ENCODE data around the gene SORCS2.

SORCS2 gene

DNA sequence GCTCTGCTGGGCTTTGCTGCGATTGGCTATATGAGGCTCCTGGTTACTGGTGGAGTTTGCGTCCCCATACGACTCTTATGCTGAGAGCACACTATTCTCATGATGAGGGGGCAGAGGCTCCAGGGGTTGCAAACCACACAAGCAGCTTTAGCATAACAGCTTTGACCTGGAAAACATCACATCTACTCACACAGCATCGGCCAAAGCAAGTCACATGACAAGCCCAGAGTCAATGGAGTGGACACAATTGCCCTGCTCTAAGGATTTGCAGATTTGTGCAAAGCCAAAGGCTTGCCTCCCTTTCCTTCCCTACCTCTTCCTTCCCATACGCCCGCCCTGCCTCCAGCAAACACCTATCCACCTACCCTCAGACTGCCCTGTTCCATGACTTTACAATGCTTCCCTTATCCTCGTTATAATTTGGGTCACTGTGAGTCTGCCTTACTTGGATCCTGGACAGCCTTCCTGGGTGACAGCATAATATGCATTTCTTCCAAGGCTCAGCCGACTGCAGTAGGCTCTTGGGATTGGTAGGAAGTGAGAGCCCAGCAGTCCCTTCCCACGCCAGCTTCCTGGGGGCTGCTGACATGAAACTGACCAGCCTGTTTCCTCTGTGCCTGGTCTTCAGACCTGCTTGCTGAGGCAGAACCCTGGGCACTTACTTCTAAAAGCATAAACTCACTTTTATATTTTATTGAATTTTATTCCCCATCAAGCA lies 450.6 kb downstream of the SORCS2 start:
- no peak for DNase-seq (ENCODE audit: low read depth in 1 of 2, low spot score in 1 of 2)

DNA sequence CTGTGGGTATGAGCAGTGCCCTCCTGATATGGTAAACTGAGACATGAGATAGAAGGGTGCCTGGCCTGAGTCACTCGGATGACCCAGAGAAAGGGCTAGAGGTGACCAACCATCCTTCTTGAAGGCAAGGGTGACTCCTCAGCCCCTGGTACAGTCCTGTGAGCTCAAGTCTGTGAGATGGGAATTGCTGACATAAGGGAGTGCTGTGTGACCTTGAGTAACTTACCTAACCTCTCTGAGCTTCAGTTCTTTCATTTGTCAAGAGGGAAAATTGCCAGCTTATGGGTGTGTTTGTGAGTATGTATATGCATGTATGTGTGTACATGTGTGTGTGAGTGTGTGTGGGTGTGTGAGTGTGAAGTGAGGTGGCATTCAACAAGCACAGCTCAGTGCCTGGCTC lies 452.8 kb downstream of the SORCS2 start:
- no peak for DNase-seq (ENCODE audit: low read depth in 1 of 2, low spot score in 1 of 2)

DNA sequence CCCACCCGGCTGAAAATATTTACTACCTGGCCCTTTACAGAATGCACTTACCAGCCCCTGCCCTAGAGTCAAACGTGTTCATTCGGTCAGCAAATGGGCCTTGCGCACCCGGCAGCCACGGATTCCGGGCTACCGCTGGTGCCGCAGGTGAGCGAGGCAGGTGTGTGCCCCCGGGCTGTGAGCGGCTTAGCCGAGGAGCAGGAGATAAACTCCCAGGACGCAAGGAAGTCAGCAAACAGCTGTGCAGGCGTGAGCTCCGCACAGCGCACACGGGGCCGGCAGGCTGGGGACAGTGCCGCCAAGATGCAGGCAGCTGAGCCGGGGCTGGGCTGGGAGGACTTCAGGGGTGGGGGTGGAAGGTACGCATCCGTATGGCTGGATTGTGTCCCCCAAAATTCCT lies 453.6 kb downstream of the SORCS2 start:
- no peak for DNase-seq (ENCODE audit: low read depth in 1 of 2, low spot score in 1 of 2)

DNA sequence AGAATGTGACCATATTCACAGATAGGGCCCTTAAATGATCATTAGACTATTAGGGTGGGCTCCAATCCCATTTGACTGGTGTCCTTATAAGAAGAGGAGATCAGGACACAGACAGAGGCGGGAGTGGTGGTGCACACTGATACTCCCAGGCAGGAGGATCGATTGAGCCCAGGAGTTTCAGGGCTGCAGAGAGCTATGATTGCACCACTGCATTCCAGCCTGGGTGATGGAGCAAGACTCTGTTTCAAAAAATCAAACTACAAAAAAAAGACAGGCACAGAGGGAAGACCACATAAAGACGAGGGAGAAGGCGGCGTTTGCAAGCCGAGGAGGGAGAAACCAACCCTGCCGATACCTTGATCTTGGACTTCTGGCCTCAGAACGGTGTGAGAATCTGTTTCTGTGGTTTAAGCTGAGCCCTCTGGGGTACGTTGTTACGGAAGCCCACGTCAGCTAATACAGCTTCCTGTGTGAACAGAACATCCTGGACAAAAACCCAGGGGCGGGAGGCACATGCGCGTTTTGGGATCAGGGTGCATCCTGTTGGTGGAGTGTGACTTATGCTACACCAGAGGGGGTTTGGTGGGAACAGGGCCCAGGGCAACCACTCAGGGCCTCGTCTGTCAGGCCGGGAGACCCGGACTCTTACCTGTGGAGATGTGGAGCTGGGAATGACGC lies 454.2 kb downstream of the SORCS2 start:
- no peak for DNase-seq (ENCODE audit: low read depth in 1 of 2, low spot score in 1 of 2)

DNA sequence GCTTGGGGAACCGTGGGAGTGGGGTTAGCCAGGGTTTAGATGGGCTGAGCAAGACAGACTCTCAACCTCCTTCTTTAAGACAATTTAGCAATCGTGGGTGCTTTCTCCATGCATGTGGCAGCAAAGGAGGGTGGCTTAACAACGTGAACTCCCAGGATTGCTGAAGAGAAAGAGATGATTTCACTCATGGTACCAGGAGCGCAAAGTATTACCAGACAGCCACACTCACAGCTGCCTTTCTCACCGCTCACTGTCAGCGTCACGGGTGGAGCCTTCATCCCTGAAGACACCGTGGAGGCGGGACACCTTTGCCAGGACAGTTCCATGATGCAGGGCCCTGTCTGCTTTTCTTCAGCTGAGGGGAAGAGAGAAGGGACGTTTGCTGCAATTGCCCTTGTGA lies 454.8 kb downstream of the SORCS2 start:
- DNase-seq (ENCODE audit: low read depth in 1 of 2, low spot score in 1 of 2): no peak

DNA sequence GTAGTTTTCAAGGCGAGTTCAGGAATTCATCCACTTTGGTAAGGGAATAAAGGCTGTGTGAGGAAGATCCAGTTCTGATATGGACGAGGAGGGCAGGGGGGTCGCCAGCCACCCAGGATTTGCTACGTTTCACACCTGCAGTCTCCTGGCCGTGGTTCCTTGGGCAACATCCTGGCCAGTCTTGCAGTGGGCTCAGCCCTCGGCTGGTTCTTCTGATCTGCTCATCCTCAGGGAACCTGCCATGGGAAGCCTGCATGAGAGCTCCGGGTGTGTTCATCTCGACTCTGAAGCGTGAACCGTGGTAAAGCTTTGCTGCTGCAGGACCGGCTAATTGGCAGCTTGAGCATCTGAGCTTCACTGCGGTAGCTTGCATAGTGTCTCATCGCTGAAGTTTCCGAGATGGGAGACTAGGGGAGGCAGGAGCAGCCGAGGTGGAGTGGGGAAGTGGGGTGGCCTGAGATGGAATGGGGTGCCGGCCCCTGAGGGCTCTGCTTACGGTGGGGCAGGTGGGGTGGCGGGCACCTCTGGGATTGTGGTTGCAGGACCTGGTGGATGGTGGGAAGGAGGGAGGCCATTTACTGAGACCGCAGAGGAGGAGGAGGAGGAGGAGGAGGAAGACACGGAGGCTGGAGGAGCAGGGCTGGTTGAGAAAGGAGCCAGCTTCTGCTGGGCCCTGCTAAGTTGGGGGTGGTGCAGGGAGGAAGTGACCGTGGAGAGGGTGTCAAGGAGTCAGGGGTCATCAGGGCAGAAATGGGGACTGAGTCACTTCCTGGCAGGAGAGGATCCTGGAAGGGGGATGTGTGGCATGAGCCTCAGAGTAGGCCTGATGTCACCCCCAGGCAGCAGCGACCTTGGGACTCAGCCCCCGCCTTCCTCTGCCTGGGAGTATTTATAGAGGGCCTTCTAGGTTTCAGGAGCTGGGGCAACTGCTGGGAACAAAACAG lies 455.5 kb downstream of the SORCS2 start:
- DNase-seq (ENCODE audit: low read depth in 1 of 2, low spot score in 1 of 2): no peak

DNA sequence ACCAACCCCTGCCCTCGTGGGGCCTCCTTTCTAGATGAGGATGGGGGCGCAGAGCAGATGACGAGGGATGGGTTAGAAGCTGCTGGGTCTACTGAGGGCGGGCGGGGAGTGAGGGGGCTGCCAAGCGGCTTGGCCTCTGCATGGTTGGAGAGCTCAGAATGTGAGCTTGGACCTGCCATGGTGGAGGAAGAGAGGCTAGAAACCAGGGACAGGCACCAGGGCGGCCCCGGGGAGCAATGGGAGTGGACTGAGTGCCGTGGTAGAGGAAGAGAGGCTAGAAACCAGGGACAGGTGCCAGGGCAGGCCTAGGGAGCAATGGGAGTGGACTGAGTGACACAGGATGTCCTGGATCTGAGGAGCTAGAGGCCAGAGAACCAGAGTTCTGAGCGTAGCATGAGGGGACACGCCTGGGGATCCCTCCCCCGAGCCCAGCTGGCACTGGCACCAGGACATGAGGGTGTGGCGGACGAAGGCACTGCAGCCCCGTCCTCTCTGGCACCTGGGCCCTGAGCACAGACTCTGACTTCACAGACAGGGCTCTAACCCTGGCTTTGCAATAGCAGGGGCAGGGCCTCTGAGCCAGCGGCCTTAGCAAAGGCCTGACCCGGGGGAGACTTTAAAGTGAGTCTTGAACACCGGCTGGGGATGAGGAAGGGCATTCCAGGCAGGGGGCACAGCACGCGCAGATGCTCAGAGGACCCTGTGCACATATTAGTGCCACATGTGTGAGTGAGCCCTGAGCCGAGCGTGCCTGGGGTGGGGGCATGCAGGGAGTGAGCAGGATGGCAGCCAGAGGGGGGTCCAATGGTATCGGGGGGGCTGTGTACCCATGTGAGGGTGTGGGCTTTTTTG lies 456.4 kb downstream of the SORCS2 start:
- DNase-seq (ENCODE audit: low read depth in 1 of 2, low spot score in 1 of 2): no peak

DNA sequence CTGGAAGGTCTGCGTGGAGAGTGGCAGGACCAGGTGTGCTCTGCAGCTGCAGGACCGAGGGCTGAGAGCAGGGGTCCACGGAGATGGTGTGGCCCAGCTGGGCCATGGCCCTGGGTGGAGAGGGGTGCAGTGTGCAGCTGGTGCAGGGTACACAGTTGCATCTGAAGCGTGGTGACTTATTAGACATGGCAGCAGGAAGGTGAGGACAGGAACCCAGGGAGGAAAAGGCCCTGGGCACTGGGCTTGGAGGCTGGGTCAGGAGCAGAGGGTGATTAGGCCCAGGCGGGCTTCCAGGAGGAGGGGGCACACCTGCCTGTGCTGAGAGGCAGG lies 457.0 kb downstream of the SORCS2 start:
- DNase-seq (ENCODE audit: low read depth in 1 of 2, low spot score in 1 of 2): no peak

DNA sequence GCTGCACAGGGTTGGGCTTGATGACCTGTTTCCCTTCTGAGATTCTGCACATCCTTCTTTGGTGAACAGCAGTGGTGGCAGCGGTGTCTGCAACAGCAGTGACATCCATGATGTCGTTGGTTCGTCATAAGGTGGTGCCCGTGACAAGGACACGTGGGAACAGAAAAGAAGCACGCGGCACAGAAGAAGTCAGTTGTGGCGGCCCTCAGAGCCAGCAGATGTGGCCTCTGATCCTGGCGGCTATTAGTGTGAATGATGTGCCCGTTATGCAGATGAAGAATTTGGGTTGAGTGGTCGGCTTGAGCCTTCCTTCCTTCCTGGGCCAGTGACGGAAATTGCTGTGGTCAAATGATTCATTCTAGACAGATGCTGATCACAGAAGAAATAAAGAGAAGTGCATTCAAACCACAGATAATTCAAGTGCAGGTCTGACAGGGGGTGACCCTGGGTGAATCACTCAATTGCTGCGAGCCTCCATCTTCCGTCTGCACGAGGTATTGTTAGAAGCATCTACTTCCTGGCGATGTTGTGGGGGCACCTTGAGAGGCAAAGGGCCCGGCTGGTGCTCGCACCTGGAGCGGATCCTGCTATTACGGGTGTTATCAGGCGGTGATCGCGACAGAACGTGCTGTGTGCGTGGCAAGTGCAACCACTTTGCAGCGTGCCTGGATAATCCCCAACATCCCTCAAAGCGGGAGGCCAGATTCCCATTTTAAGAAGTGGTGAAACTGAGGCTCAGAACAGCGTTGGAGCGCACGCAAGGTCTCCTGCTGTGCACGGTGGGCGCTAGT lies 457.6 kb downstream of the SORCS2 start:
- peak in 1 of 2 donors; percentile 8 for DNase-seq (ENCODE audit: low read depth in 1 of 2, low spot score in 1 of 2)

DNA sequence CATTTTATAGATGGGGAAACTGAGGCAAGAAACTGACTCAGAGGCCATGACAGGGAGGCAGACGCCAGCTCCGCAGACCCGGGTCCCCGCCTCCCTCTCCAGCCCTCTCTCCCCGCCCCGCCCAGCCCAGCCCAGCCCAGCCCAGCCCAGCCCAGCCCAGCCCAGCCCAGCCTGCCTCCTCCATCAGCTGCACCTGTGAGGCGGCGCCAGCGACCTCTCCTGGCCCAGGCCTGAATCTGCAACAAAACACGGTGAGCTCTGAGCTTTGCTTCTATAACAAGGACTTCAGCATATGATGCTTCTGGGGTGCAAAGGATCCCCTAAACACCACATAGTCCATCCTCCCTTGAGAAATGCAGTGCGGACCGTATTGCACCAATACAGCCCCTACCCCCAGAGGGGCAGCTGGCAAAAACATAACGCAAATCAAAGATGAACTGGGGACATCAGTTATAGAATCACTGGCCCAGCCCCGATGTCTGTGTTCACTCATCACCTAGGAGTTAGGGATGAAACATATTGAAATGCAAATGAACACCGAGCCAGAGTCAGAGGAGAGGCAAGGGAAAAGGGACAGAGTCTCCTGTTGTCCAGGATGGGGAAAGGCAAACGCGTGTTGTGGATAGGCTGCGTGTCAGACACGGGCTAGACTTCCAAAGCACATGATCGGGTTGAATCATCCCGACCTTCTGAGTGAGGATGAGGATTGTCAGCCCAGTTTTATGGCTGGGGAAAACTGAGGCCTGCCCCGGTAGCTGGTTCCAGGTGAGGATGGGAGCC lies 458.5 kb downstream of the SORCS2 start:
- no peak for DNase-seq (ENCODE audit: low read depth in 1 of 2, low spot score in 1 of 2)

DNA sequence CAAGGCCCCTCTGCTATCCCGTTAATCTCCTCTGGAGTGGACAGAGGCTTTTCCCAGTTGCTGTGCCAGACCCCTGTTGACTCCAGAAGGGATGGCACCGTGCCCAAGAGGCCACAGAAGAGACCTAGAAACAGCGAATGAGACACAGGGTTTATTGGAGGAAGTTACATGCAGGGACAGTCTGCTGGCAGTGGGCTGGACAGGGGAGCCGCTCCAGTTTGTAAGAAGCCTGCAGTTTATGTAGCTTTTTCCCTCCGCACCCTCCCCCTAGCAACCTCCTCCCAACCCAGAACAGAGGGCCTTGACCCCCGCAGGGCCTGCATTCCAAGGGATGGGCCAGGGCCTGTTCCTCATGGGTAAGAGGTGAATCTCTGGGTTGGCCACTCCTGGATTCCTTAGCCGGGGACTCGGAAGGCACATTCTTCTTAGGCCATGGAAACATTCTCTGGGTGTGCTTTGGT lies 459.2 kb downstream of the SORCS2 start:
- no peak for DNase-seq (ENCODE audit: low read depth in 1 of 2, low spot score in 1 of 2)

DNA sequence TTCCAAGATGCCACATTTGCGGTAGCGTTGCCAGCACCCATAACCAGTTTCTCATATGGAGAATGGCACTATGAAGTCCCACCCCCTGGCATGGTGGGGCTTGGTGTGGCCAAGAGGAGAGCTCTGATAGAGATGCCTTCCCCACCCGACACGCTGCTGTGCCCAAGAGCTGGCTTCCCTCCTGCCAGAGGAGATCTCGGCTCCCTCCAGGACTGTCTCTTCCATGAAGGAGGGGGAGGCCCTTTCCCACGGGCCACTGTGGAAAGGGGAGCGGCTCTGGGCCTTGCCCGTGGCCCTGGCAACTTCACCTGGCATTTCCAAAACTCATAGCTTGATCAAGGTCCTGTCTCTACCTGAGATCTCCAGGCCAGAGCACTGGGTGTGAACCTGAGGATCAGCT lies 459.7 kb downstream of the SORCS2 start:
- DNase-seq (ENCODE audit: low read depth in 1 of 2, low spot score in 1 of 2): no peak

DNA sequence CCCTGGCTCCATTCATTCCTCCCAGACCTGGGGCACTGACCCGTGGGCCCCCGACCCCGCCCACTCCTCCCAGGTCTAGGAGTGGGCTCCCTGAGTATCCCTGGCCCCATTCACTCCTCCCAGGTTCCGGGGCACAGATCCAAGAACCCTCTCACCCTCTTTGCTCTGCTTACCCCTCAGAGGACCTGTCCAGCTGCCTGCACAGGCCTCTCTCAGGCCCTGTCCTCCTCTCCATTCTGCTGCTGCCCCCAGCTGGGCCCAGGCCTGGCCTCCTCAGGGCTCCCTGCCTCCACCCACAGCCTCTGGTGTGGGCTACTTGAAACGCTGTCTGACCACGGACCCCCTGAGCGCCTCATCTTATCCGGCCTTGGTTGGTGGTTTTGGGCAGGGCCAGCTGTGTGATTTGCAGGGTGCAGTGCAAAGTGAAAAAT lies 460.1 kb downstream of the SORCS2 start:
- DNase-seq (ENCODE audit: low read depth in 1 of 2, low spot score in 1 of 2): no peak

DNA sequence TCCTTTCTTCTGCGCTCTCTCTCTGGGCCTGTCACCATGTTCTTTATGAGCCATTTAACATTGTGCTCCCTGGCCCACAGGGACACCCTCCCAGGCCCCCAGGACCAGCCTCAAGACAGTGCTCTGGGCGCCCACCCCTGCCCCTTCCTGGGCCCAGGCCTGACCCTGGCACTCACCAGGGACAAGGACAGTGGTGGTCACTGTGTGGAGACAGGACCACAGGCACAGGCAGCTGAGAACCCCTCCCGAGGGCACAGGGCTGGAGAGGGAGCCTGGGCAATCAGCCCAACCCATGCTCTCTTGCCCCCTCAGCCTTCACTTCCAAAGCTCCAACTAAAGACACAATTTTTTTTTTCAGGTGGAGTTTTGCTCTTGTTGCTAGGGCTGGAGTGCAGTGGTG lies 460.6 kb downstream of the SORCS2 start:
- no peak for DNase-seq (ENCODE audit: low read depth in 1 of 2, low spot score in 1 of 2)

DNA sequence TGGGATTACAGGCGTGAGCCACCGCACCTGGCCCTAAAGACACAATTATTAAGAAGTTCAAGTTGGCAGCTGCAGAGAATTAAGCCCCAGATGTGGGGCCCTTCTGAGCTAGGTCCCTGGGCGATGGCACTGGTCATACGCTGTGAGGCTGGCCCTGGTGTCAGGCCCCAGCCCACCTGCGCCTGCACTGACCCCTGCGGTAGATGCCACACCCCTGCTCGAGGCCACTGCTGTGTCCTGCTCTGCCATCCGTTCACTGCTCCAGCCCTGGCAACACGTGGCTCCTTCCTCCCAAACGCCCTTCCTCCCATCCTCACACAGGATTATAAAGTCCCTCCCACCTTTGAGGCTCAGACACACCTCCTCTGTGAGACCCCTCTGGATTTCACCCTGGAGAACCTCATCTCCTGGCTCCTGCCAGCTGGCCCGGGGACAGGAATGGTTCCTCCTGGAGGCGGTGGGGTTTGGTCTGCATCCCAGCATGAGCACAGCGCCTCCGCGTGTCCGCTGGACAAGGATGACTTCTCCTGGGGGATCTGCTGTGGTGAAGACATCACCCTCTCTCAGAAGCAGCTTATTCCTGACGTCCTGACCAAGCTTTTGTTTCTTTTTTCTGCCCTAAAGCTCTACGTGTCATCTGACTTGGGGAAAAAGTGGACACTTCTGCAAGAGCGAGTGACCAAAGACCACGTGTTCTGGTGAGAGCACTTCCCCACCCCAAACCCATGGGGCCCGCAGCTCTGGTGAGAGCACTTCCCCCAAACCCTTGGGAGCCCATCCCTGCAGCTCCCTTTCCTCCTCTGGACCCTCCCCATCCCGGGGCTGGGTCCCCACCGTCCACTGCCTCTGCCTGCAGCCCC lies 461.4 kb downstream of the SORCS2 start:
- DNase-seq (ENCODE audit: low read depth in 1 of 2, low spot score in 1 of 2): no peak

DNA sequence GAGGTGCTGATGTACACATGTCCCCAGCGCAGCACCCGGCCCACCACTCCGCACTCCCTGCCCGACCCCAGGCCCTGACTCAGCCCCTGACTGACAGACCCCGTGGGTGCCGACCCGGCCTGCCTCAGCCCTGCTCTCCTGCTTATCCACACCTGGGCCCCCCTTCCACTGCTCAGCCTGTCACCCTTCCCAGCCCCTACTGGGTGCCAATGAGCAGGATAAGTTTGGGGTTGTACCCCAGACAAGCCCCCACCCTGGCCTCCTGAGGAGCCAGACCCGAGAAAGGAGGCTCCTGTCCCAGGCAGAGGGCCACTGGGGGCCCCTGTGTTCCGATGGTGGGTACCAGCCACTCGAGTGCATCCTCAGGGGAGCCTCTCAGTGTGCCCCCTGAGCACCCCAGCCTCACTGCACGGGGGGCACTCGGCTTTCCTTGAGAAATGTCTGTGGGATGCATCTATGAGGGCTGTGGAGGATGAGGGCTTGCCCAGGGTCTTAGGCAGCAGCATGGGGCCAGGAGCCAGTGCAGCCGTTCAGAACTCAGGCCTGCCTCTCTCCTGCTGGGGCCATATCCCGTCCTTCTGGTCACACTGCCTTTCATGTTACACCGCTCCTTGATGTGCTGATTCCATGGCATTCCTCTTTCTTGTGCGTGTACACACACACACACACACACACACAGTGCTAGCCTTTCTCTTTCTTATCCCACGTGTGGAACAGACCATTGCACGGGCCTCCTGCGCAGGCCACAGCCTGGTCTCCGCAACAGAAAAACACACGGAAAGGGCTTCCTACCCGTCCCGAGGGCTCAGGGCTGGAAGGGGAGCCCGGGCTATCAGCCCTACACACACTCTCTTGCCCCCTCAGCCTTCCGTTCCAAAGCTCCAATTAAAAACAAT lies 462.5 kb downstream of the SORCS2 start:
- no peak for DNase-seq (ENCODE audit: low read depth in 1 of 2, low spot score in 1 of 2)

DNA sequence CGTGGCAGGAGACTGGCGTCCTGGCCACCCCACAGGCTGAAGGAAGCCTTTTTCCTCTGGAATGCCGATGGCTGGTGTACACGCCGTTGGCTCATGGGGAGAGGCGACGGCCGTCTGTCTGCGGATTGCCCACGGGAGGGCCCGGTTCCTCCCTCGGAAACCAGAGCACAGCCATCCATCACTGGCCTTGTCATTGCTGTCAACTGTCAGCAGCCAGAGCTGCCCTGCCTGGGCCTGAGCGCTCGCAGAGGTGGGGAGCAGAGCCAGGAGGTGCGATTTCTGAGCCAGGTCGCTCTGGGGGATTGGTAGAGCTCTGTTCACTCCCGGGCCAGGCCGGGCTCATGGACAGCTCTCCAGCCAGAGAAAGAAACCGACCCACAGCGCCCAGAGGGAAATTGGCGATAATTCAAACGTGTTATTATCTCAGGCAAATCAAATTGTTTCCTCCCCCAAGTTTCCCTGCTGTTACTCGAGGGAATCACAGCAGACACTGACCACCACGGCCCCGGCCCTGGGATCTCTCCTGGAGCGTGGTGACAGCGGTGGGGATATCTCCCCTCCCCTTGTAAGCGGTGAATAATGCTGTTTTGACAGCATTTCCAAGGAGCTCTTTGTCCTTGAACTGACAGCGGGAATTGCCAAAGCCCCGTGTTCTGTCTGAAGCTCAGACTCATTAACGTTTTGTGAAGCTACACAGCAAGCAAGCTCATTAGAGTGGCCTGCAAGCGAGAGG lies 463.3 kb downstream of the SORCS2 start:
- no peak for DNase-seq (ENCODE audit: low read depth in 1 of 2, low spot score in 1 of 2)
